D721Med (cell line): ENCODE data around the gene OGFR.
"Not testable (repeated sequence)": the region's sequence is repeated elsewhere in the genome, so short reads cannot be mapped to it uniquely, and the experiment has no call there.

ENCODE experiments used
- DNase-seq: peaks from one replicate; pipeline ENCODE4 v3.0.0; 2011; ENCODE audit warnings: low spot score; ENCODE audit not compliant: insufficient read length
- FAIRE-seq: peaks from 2 replicates; lab custom pipeline; 2011; peaks lifted over from hg19 to GRCh38; lab: Jason Lieb, UNC
- CTCF ChIP-seq: IDR thresholded peaks from 2 replicates; pipeline ENCODE4 v1.5.1; 2012; ENCODE audit warnings: mild to moderate bottlenecking, control low read depth; ENCODE audit not compliant: insufficient read depth; ENCODE audit errors: missing control alignments

Gene OGFR

GRCh38 chr20:62844182-62844581, 39.5 kb downstream of the OGFR start:
- TF ChIP-seq CTCF = no peak
- DNase-seq (no peak), FAIRE-seq (no peak)

GRCh38 chr20:62845416-62846160, 41.0 kb downstream of the OGFR start:
- no peak for TF ChIP-seq CTCF
- no peak for FAIRE-seq
- DNase-seq = no peak

- TF ChIP-seq CTCF = no peak
- DNase-seq = peak; percentile 32
- FAIRE-seq = no peak
Measured at GRCh38 chr20:62846166-62846890, 41.7 kb downstream of the OGFR start.

GRCh38 chr20:62848917-62849316, 44.3 kb downstream of the OGFR start:
- DNase-seq = not testable (repeated sequence)

DNA sequence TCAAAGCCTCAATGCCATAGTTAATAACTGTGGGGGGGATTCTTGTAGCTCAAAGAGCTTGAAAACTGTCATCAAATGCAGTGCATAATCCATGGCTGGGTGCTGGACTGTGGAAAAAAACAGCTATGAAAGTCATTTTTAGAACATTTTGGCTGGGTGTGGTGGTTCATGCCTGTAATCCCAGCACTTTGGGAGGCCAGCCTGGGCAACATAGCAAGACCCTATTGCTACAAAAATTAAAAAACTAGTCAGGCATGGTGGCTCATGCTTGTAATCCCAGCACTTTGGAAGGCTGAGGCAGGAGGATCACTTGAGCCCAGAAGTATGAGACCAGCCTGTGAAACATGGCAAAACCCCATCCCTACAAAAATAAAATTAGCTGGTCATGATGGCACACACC, 44.8 kb downstream of the OGFR start:
- DNase-seq (no peak), FAIRE-seq (no peak)
- TF ChIP-seq CTCF = no peak

More at GRCh38 chr20:62848917-62849316, 44.3 kb downstream of the OGFR start:
- not testable (repeated sequence) for FAIRE-seq

GRCh38 chr20:62850333-62850974, 45.8 kb downstream of the OGFR start:
- DNase-seq (no peak), FAIRE-seq (no peak)
- TF ChIP-seq CTCF = no peak

DNA sequence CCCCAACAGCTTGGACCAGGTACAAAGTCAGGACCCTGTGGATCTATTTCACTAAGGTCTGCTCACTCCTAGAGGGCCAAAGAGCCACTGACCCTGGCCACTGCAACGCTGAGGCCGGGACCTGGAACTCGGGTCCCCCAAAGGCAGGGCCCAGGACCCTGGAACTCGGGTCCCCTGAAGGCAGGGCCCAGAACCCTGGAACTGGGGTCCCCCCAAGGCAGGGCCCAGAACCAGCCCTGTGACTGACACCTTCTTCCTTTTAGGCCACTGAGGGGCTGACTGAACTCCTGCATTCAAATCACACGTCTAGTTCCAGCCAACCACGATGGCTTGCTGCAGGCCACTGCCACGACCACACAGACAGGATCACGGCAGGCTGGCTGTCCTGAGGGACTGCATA, 47.6 kb downstream of the OGFR start:
- DNase-seq (no peak), FAIRE-seq (no peak)
- TF ChIP-seq CTCF = no peak
